Tongue (tissue), 2 donors: Measurements from ENCODE around the gene ITGB5. TPM values are rescaled to one million over a fixed set of nuclear protein-coding genes. Genes with fewer than 3 reads are reported as not detected.
A peak's percentile ranks its signal among the peaks of the same experiment; 100 is the strongest.
"Not testable (repeated sequence)": the region's sequence is repeated elsewhere in the genome, so short reads cannot be mapped to it uniquely, and the experiment has no call there.

ENCODE experiments used
- DNase-seq: peaks from one replicate; pipeline ENCODE4 v3.0.0-alpha.2; 2015
- total RNA-seq: library from RNA; depleted of rRNA; stranded (reverse); fragments of >200 nt; gene quantifications from one replicate; pipeline ENCODE4 v1.2.3, GENCODE V29; 2014

The ITGB5 gene
- total RNA-seq, 1 donor from 2014 or later = 63.3 TPM

DNA sequence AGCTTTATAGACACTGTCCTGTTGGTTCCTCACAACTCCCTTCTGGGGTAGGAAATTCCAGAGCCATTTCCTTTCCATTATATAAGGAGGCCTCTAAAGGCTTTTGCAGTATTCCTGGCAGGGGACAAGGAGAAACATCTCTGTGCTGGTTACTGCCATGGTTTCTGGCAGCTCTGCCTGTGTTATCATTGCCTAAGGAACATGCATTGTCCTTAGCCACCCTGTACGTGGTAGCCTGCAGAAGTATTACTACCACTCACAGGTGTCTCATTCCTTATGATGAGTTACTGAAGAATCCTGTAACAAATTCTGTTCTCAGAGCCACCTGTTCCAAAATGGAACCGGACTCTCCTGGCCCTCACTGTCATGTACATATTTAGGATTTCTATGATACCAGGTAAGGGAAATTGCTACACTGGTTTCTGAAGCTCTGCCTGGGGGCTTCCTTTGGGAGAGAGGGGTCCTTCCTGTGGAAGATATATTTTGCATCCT lies 98.9 kb downstream of the ITGB5 start:
- no peak for DNase-seq

DNA sequence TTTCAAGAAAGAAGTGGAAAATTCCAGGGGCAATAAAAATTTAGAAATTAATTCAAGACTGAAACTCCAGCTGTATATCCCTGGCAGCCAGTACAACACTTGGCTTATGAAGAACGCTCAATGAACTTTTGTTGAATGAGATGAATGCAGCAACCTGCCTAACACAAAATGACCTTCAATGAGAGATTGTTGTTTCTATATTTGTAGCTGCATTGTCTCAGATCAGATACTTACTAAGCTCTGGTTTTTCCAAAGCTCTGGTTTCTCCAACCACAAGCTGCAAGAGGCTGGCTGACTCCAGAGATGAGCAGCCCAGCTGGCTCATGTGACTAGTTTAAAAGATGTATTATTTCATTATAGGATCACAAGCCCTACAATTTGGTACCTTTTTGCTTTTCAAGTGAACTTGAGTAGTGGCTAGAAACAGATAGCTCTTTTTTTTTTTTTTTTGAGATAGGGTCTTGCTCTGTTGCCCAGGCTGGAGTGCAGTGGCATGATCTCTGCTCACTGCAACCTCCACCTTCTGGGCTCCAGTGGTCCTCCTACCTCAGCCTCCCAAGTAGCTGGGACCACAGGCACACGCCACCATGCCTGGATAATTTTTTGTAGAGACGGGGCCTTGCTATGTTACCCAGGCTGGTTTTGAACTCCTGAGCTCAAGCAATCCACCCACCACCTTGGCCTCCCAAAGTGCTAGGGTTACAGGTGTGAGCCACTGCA lies 99.5 kb downstream of the ITGB5 start:
- no peak for DNase-seq

DNA sequence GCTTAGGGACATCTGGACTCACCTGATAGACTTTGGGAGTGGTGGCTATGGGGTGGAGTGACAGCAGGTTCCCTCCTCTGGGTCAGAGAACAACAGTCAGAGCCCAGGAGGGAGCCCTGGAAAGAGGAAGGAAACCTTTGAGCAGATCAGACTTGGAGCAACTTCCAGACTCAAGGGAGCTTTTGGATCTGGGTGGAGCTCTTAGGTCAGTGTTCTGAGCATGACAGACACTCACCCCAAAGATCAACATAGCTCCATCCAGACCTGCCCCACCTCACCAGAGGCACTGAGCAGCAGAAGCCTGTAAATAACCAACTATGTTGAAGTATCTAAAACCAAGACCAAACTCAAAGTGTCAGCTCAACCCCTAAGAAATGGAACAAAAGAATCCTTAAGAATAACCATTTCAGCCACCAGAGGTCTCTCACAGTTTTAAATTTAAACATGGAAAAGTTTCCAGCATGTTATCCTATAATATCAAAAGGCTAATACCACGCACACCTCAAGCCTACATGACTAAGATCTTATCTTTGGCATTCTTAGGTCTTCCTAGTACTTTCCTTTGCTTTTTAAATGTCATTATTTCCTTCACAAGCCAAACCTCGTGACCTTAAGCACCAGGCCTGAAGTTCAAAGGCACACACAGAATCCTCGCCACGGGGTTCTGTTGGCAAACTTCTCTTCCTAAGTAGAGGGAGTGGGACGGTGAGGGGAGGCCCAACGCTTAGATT lies 100.5 kb downstream of the ITGB5 start:
- DNase-seq = peak; percentile 54

DNA sequence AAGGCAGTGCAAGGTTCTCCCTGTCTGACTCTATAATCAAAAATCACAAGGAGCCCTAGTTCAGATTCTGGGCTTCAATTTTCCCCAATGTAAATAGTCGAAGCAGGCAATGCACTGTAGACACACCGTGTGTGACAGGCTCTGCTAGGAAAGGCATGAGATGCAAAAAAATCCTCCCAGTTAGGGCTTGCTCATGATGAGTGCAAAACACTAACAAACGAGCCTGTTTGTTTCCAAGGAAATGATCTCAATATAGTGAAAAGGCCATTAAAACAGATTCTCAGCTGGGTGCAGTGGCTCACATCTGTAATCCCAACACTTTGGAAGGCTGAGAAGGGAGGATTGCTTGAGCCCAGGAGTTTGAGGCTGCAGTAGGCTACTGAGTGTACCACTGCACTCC lies 101.2 kb downstream of the ITGB5 start:
- no peak for DNase-seq

DNA sequence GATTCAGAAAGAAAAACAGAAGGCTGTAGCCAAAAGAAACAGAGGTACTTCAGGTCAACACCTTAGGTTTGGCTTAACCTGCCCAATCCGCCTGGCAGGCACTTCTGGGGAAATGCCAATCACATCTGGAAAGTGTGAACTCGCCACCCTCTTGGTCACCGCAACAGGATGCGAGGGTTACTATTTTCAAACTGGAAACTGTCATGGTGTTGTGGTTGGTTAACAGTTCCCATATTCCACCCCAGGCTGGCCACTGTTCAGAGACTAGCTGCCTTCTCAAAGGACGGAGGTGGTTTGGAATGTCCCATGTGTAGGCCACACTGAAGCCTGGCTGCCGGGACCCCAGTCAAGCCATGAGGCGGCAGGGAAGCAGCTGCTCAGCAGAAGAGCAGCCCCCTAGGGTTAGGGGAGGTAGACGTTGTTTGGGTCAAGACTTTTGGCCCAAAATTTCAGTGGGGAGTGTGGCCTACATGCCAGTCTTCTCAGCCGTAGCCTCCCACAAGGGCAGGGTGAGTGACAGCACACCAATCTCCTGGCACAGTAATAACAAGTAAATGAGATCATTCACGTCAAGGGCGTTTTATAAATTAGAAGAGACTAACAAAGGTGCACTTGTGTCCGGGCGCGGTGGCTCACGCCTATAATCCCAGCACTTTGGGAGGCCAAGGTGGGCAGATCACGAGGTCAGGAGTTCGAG lies 102.3 kb downstream of the ITGB5 start:
- DNase-seq = peak; percentile 18

DNA sequence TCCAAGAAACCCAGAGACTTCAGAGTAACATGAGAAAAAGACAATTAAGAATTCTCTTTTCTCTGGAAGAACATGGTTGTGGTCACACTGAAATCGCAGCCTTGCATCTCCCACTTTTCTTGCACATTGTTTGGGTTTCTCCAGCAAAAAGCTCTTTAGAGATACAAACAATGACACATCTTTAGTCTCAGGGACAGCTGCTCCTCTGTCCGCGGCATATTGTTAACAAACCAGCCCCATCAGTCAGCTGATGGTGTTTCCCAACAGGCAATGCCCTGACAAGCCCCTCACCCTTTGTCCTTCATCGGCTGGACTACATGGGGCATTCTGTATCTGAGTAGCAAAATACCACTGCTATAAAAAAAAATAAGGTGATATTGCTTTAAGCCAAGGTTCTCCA lies 103.5 kb downstream of the ITGB5 start:
- DNase-seq = no peak

DNA sequence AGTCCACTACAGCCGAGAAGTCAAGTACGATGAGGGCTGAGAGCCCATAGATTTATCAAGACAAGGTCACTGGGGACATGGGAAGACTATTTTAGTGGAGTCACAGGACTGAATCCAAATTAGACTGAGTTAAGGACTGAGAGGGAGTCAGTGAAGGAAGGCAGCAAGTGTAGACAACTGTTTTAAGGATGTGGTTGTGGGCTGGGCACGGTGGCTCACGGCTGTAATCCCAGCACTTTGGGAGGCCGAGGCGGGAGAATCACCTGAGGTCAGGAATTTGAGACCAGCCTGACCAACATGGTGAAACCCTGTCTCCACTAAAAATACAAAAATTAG lies 104.8 kb downstream of the ITGB5 start:
- DNase-seq = not testable (repeated sequence)

DNA sequence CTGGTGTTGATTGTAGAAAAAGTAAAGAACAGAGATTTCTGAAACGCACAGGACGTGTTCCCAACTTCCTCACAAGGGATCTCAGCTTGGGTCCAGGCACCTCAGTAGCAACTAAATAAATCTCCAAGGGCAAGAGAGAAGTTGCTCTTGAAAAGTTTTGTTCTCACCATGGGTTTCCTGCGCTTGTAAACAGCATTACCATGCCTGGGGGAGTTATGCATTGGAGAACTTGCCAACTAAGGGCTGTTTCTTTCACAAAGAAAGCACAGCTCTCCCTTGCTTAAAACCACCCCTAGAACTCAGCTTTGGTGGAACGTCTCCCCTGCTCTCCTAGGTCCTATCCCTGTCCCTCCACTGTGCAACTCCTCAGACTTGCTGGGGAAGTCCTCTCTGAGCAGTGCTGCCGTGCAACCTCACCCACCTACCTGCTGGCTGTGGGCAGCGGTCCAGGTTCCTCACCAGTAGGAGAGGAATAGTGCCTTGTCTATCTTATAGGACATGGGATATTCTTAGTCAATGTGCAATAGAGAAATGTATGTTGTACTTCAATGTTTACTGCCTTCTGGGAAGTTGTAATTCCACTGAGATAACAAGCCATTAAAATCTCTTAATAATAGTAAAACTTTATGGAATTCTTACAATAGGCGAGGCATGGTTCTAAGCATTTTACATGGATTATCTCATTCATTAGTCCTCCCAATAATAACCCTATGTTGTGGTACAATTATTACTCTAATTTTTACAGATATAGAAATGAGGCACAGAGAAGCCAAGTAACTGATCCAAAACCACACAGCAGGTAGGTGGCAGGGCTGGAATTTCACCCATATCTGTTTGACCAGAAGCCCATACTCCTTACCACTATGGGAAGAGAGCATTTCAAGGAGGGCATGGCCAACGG lies 105.4 kb downstream of the ITGB5 start:
- peak; percentile 31 for DNase-seq

DNA sequence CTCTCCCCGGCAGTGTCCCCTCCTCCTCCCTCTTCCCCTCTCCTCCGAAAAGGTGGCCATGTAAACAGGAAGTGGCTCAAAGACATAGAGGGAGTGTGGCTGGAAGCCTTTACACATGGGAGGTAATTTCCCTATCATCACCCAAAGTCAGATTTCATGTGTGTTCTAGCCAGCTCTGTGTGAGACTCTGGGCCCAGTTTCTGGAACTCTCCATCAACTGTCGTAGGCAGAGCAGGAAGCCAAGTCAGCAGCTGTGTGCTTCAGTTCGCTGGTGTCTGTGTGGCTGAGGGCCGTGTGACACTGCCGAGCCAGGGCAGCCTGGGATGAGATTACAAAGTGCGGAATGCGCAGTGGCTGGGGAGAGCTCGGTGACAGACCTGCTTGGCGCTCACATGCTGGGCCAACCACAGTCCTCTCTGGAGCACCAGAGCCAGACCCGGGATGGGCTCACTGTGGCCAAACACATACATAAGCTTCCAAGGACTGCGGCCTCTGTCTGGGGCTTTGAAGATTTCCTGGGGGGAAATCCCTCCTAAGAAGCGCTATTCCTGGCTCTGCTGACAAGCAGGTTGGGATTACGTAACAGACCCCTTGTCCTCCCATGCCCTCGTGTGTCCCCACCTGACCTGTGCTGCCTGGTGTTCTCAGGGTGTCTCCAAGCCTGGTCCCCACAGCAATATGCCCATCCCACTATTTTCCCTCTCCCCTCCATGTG lies 106.2 kb downstream of the ITGB5 start:
- peak; percentile 94 for DNase-seq

DNA sequence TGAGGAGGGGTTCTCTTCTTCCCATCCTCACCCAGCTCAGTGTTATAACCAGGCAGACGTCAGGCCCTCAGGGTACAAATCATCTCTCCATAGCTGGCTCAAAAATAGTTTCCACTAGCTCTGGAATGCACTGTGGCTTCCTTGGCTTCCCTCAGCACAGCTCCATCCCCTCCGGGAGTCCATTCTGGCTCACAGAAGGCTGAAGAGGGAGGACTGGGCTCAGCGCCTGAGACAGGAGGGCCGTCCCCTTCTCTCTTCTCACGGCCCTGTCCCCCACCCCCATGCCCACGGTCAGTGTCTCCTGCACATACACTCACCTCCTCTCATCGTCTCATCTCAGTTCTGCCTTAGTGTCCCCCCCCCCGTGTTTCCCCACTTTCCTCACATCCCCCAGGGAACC lies 106.8 kb downstream of the ITGB5 start:
- peak; percentile 90 for DNase-seq

DNA sequence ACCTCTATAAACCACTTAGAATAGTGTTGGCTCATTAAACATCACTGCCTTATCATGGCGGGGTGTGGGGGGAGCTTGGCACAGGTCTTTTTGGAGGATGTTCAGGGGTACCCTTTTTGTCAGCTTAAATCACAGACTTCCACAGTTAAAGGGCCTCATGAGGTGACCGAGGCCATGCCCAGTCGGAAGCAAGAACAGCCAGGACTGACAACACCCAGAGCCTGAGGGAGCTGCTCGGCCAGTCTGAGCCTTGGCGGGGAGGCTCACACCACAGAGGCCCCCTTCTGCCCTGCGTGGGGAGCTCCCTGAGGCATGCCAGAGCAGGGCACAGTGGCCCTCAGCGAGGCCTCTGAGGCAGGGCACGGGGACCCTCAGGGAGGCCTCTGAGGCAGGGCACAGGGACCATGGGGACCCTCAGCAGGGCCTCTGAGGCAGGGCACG lies 107.4 kb downstream of the ITGB5 start:
- DNase-seq = no peak

DNA sequence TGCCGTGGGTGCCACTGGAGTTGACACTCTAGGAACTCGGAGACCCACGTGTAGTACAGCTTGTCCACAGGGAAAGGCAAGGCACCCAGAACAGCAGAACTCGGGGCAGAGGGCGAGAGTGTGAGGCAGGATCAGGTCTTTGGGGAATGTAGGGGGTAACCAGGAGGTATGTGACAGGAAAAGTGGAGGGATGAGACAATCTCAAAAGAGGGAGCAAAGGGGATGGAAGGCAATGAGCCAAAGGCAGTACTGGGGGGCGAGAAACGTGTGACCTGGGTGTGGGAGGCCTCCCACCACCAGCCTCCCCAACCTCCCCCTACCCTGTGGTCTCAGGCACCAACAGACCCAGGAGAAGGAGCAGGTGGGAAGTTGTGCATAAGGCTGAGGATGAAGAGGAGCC lies 108.0 kb downstream of the ITGB5 start:
- DNase-seq = no peak

DNA sequence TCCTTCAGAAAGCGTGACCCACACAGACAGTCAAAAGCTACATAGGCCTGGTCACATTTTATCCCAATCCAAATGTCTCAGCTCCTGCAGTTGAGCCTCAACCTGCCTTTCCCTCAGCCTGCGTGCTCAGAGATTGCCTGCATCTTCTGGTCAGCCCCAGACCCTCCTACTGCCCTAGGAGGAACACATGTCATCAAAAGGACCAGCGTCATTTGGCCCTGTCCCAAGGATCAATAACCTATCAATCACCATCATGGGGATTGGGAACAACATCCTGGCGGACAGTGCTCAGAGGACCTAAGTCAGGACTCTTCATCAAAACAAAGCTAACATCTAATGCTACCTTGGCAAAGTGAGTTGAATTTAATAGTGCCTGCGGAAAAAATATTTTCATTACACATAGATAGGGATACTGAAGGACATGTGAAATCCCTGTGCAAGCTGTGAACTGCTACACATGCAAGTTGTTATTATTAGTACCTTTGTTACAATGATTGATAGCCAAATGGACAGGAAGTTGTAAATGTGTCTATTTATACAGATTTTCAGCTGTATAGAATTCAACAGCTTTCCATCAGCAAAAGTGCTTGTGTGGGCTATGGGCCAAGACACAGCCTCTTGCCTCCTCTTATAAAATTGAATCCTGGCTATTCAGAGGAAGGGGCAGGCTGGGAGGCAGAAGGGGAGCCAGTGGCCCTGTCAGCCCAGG lies 109.2 kb downstream of the ITGB5 start:
- no peak for DNase-seq

DNA sequence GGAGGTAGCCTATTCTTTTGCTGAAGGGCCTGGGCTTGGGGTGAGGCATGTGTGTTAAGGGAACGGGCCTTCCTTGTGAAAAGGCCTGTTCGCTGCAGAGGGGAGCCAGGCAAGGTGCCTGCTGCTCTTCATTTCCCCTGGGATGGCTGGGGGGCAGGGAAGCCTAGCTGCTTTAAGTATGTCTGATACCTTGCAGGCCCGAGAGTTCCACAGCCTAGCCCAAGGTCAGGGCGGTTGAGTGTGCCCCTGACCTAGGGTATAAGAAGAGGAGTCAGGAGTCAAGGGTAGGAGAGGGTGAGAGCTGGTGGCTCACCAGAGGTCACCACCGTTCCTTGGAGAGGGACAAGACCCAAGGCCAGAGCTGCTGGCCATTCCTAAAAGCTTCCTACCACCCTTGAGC lies 110.3 kb downstream of the ITGB5 start:
- DNase-seq = no peak

DNA sequence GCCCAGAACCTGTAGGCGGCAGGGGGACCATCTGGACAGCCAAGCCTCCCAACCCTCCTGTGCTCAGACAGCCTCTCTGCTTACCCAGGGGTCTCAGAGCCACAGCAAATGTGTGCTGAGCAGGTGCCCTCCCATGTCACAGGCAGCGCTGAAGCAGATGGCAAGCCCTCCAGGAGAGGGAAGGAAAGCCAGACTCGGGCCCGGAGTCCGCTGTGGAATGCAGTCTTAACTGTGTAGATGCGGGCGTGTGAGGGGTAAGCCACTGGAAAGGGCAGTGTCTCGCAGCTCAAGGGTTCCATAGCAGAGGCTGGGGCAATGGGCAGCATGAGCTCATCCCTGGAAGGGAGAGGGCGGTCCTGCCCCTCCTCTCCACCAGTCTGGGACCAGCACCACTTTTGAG lies 111.3 kb downstream of the ITGB5 start:
- DNase-seq = peak; percentile 43

DNA sequence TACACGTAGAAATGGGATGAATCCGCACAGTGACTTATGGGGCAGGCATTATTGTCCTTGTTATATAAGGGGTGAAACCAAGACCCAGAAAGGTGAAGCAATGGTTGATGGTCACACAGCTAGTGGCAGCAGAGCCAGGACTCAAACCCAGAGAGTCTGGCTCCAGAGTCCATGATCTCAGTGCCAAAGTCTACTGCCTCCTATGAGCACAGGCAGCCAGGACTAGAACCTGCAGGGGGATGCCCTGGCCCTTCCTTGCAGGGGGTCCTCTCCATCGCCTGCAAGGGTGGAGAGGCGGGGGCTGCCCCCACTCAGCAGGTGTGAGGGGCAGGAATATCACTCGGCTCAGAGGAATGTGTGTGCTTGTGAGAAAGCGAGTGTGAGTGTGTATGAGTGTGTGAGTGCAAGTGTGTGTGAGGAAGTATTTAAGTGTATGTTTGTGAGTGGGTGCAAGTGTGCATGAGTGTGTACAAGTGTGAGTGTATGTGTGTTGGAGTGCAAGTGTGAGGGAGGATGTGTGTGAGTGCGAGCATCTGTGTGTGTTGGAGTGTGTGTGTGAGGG lies 112.2 kb downstream of the ITGB5 start:
- DNase-seq = no peak

DNA sequence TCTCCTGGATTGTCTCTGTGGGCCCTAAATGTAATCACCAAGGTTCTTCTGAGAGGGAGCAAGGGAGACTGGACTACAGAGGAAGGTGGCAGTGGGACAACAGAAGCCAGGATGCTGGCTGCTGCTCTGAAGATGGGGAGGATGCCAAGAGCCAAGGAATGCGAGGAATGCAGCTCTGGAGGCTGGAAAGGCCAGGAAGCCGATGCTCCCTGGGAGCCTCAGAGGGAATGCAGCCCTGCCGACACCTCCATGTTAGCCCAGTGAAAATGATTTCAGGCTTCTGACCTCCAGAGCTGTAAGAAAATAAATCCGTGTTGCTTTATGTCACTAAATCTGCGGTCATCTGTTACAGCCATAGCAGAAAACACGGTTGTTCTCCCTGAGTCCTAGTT lies 112.8 kb downstream of the ITGB5 start:
- peak; percentile 65 for DNase-seq

DNA sequence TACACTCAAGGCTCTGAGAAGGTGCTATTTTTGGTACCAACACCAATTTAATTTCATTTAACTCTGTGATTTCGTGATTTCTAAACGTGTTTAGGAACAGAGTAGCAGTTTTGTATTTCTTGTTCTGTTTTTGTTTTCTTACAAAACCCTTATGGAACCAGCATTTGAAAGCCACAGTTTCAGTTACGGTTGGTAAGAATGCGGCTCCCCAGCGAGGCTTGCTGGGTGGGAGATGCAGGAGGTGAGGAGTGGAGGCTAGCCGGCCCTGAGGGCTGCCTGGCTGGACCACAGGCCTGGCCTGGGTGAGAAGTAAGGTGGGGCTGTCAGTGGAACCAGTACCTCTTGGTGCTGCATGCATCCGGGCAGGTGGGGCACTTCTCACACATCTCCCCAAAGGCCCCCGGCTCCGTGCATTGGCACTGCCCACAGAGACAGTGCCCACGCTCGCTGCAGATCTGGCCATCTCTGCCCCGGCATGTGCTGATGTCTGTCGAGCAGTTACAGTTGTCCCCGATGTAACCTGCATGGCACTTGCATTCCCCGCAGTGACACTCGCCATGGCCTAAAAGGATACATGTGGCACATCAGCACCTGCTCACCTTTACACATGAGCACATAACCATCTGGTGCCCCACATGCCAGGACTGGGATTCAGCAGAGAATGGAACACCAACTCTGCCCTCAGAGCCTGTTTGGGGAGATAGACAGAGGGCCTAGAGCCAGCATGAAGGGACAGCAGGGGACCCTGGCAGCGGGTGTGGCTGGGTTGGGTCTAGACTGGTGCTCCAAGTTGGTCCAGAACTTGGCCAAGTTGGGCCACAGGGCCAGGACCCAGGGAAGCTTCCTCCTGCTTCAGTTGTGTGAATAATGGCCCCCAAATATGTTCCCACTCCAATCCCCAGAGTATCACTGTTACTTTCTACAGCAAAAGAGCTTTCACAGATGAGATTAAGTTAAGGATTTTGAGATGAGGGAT lies 113.5 kb downstream of the ITGB5 start:
- no peak for DNase-seq
